ENCODE data around the gene SGIP1.

DNA sequence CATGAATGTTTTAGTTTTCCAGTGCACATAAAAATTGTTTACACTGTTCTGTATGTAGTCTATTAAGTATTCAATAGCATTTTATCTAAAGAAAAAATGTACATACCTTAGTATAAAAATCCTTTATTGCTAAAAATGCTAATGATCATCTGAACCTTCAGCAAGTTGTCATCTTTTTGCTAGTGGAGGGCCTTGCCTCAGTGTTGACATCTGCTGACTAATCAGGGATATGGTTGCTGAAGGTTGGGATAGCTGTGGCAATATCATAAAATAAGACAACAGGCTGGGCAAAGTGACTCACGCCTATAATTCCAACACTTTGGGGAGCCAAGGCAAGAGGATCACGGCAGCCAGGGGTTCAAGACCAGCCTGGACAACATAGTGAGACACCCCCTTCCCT is 227.3 kb downstream of the SGIP1 start:
- TF ChIP-seq, protein P1, sequence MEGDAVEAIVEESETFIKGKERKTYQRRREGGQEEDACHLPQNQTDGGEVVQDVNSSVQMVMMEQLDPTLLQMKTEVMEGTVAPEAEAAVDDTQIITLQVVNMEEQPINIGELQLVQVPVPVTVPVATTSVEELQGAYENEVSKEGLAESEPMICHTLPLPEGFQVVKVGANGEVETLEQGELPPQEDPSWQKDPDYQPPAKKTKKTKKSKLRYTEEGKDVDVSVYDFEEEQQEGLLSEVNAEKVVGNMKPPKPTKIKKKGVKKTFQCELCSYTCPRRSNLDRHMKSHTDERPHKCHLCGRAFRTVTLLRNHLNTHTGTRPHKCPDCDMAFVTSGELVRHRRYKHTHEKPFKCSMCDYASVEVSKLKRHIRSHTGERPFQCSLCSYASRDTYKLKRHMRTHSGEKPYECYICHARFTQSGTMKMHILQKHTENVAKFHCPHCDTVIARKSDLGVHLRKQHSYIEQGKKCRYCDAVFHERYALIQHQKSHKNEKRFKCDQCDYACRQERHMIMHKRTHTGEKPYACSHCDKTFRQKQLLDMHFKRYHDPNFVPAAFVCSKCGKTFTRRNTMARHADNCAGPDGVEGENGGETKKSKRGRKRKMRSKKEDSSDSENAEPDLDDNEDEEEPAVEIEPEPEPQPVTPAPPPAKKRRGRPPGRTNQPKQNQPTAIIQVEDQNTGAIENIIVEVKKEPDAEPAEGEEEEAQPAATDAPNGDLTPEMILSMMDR (conservative IDR thresholded peaks at IDR 0.05; ENCODE audit: low read depth, low read length): no peak
- TF ChIP-seq EZH2 (IDR thresholded peaks at IDR 0.05; ENCODE audit: low read length, unreplicated experiment): no peak

Data from PC-3 (cell line).